OCI-LY7 (cell line): ENCODE results near the gene ABCC1. TPM values are rescaled to one million over a fixed set of nuclear protein-coding genes. Genes with fewer than 3 reads are reported as not detected.

Experiments
- BruUV-seq: library from RNA; stranded (reverse); fragments of 400-500 nt; replicated peaks from 2 replicates; lab custom pipeline; 2021; lab: Mats Ljungman, UMichigan
- CTCF ChIA-PET: fragments of 300-600 bp; sonication (Branson Sonifier 250); formaldehyde crosslinking; loops from one replicate; lab custom pipeline; 2022; ENCODE audit warnings: antibody characterized with exemption; ENCODE audit not compliant: unreplicated experiment; lab: Charles Lee
- POLR2A ChIA-PET: fragments of 300-600 bp; sonication (Branson Sonifier 250); formaldehyde crosslinking; loops from one replicate; lab custom pipeline; 2022; ENCODE audit warnings: antibody characterized with exemption; lab: Charles Lee
- DNase-seq: peaks from one replicate; pipeline ENCODE4 v3.0.0-alpha.2; 2015; ENCODE audit warnings: low spot score
- H2AFZ ChIP-seq: fragments of 200-600 bp; sonication (generic), shearing (Covaris generic); 2 replicates; pipeline ENCODE4 v1.6.1; 2014; ENCODE audit warnings: mild to moderate bottlenecking, antibody characterized with exemption, low read length, moderate library complexity
- H3K27ac ChIP-seq: fragments of 200-600 bp; sonication (generic); 2 replicates; pipeline ENCODE4 v1.5.1; 2014; ENCODE audit warnings: mixed run types, low read depth, mild to moderate bottlenecking, moderate library complexity, low read length, inconsistent platforms; ENCODE audit not compliant: poor library complexity, severe bottlenecking
- H3K36me3 ChIP-seq: fragments of 200-600 bp; sonication (generic); 2 replicates; pipeline ENCODE4 v1.6.1; 2014; ENCODE audit warnings: mild to moderate bottlenecking, antibody characterized with exemption, low read length, moderate library complexity, mixed read lengths; ENCODE audit not compliant: insufficient read depth
- H3K4me1 ChIP-seq: fragments of 200-600 bp; sonication (generic); 2 replicates; pipeline ENCODE4 v1.5.1; 2014; ENCODE audit warnings: mild to moderate bottlenecking, low read length; ENCODE audit not compliant: insufficient read depth, poor library complexity, severe bottlenecking
- H3K4me2 ChIP-seq: fragments of 200-600 bp; sonication (generic); 2 replicates; pipeline ENCODE4 v1.6.1; 2014; ENCODE audit warnings: mild to moderate bottlenecking, low read length
- H3K4me3 ChIP-seq: fragments of 200-600 bp; sonication (generic); 2 replicates; pipeline ENCODE4 v1.5.1; 2014; ENCODE audit warnings: mild to moderate bottlenecking, low read depth, low read length; ENCODE audit not compliant: poor library complexity, severe bottlenecking
- H3K79me2 ChIP-seq: fragments of 200-600 bp; sonication (generic); 2 replicates; pipeline ENCODE4 v1.6.1; 2016; ENCODE audit warnings: low read depth, mild to moderate bottlenecking, low read length, moderate library complexity, mixed read lengths; ENCODE audit not compliant: insufficient read depth
- H3K9me2 ChIP-seq: fragments of 200-600 bp; sonication (generic); 2 replicates; pipeline ENCODE4 v1.6.1; 2016; ENCODE audit warnings: mild to moderate bottlenecking, low read length, mixed read lengths; ENCODE audit not compliant: insufficient read depth
- H3K9me3 ChIP-seq: fragments of 200-600 bp; sonication (generic); 2 replicates; pipeline ENCODE4 v1.6.1; 2014; ENCODE audit warnings: mild to moderate bottlenecking, mixed run types, low read length, mixed read lengths
- H4K20me1 ChIP-seq: fragments of 200-600 bp; sonication (generic); 2 replicates; pipeline ENCODE4 v1.6.1; 2014; ENCODE audit warnings: mild to moderate bottlenecking, antibody characterized with exemption, low read length, moderate library complexity, mixed read lengths; ENCODE audit not compliant: insufficient read depth
- CTCF ChIP-seq: fragments of 200-600 bp; sonication (generic); conservative IDR thresholded peaks from 2 replicates; pipeline ENCODE4 v1.5.1; 2014; ENCODE audit warnings: mild to moderate bottlenecking, antibody characterized with exemption, low read length, moderate library complexity, mixed read lengths
- EZH2phosphoT487 ChIP-seq: fragments of 200-600 bp; sonication (generic); IDR thresholded peaks from 2 replicates; pipeline ENCODE4 v1.6.1; 2018; ENCODE audit warnings: low read depth, borderline replicate concordance, mild to moderate bottlenecking, mixed run types, antibody characterized with exemption, low read length, moderate library complexity, mixed read lengths
- intact Hi-C: fragments of 100-400 bp; cut with micrococcal nuclease; formaldehyde crosslinking; loops from one replicate; pipeline ENCODE4 v1.10.0; 2022; ENCODE audit not compliant: unreplicated experiment
- total RNA-seq, 2 experiments: library from RNA; depleted of rRNA in 1 of 2; stranded (reverse); fragments of >200 nt in 1 of 2; shearing (Covaris generic) in 1 of 2; gene quantifications; 2 replicates each; pipeline ENCODE4 v1.2.3, GENCODE V29; 2014 to 2022

The ABCC1 gene
- total RNA-seq, 2 experiments from 2014 or later: 39.9 to 71.8 TPM

DNA sequence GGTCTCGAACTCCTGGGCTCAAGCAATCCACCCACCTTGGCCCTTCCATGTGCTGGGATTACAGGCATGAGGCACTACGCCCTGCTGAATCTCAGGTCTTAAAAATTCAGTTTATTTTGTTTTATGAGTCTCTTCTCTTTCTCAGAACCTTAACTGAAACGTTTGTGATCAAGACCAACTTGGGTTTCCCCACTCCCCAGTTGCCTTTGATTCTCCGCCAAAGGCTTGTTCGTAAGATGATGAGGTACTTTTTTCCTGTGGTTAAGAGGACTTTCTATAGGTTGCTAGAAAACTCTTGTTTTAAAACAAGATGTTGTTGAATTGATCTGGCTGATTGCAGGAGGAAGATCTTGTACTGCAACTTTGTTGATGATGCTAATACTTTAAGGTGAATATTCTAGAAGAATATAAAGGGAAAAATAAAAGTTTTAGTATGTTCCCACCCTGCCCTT, 11.7 kb downstream of the ABCC1 start:
- no peak for TF ChIP-seq CTCF
- TF ChIP-seq EZH2phosphoT487: no peak
- H3K9me3 ChIP-seq: peaks cover 28% of the 10 kb centered on the region
- CTCF ChIA-PET: no interaction called here
- no peak overlapping the region for H3K4me3 ChIP-seq
- H3K4me1 ChIP-seq: peaks cover 12% of the 10 kb centered on the region
- no peak overlapping the region for H3K4me2 ChIP-seq
- BruUV-seq: TSS peak; percentile 40
- no peak overlapping the region for H2AFZ ChIP-seq
- H3K9me2 ChIP-seq: no peaks in the 10 kb centered on the region
- peaks cover 100% of the 10 kb centered on the region for H3K79me2 ChIP-seq
- H3K36me3 ChIP-seq: peaks cover 65% of the 10 kb centered on the region
- peak overlapping the region; percentile 37 for H3K27ac ChIP-seq
- POLR2A ChIA-PET: no interaction called here
- H4K20me1 ChIP-seq: no peaks in the 10 kb centered on the region
- intact Hi-C loops: no loop called here
- peak; percentile 30 for DNase-seq

DNA sequence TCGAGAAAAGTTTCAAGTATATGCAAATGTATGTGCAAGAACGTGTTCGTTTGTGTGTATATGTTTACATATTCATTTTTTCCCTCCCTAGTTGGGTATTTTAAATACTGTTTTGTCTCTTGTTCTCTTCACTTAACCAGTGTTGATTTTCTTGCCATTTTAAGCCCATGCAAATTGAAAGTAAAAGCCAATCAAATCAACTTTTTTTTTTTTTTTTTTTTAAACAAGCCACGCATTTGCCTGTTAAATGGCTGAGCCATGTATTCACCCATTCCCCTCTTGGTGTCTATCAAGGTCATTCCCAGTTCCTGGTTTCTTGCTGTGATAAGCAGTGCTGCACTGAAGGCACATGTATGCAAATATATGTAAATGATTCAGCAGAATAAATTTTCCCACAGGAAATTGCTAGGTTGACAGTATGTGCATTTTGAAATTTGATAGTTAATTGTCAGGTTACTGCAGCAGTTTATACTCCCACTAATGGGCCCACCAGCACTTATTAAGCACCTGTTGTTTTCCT, 12.2 kb downstream of the ABCC1 start:
- Histone ChIP-seq H3K9me2 (no peaks in the 10 kb centered on the region), H2AFZ (no peak overlapping the region), H3K79me2 (peaks cover 100% of the 10 kb centered on the region), H3K4me1 (peaks cover 12% of the 10 kb centered on the region), H4K20me1 (no peaks in the 10 kb centered on the region), H3K27ac (peak overlapping the region; percentile 37), H3K4me2 (no peak overlapping the region), H3K36me3 (peaks cover 64% of the 10 kb centered on the region), H3K4me3 (no peak overlapping the region), H3K9me3 (peaks cover 28% of the 10 kb centered on the region)
- CTCF ChIA-PET: no interaction called here
- no peak for DNase-seq
- intact Hi-C loops: no loop called here
- BruUV-seq: no TSS peak
- POLR2A ChIA-PET: no interaction called here
- TF ChIP-seq CTCF (no peak), EZH2phosphoT487 (no peak)

- Histone ChIP-seq H3K9me3 (peaks cover 28% of the 10 kb centered on the region), H3K27ac (no peak overlapping the region), H4K20me1 (no peaks in the 10 kb centered on the region), H2AFZ (no peak overlapping the region), H3K4me1 (peaks cover 12% of the 10 kb centered on the region), H3K79me2 (peaks cover 100% of the 10 kb centered on the region), H3K4me2 (no peak overlapping the region), H3K4me3 (no peak overlapping the region), H3K9me2 (no peaks in the 10 kb centered on the region), H3K36me3 (peaks cover 69% of the 10 kb centered on the region)
- no peak for TF ChIP-seq EZH2phosphoT487
- TF ChIP-seq CTCF: no peak
- DNase-seq: peak; percentile 26
- BruUV-seq: no TSS peak
- intact Hi-C loops: no loop called here
- ChIA-PET POLR2A (no interaction called here), CTCF (no interaction called here)
Measured at GRCh38 chr16:15963307-15963910, 14.0 kb downstream of the ABCC1 start.
